Vagina (tissue), 2 donors: ENCODE results near the gene YOD1.

Experiments
- POLR2A ChIP-seq, 2 donors: fragments of 450-650 bp; IDR thresholded peaks; one replicate each; pipeline ENCODE4 v1.6.1; 2017; ENCODE audit warnings: antibody characterized with exemption in 2 of 2, mild to moderate bottlenecking in 2 of 2, moderate library complexity in 2 of 2
- POLR2AphosphoS5 ChIP-seq, 2 donors: sonication (generic); formaldehyde crosslinking; IDR thresholded peaks; one replicate each; pipeline ENCODE4 v1.9.0; 2017; ENCODE audit warnings: antibody characterized with exemption in 2 of 2, mild to moderate bottlenecking in 2 of 2, low read depth in 1 of 2; ENCODE audit not compliant: insufficient read depth in 1 of 2
- TF ChIP-seq, protein P1 (sequence below), 3 experiments: fragments of 450-650 bp in 2 of 3; fragments of 200-600 bp in 1 of 3; sonication (generic) in 1 of 3; IDR thresholded peaks; one replicate each; pipeline ENCODE4 v1.5.1; 2017 to 2019; ENCODE audit warnings: antibody characterized with exemption in 3 of 3, mild to moderate bottlenecking in 2 of 3, moderate library complexity in 2 of 3

DNA sequence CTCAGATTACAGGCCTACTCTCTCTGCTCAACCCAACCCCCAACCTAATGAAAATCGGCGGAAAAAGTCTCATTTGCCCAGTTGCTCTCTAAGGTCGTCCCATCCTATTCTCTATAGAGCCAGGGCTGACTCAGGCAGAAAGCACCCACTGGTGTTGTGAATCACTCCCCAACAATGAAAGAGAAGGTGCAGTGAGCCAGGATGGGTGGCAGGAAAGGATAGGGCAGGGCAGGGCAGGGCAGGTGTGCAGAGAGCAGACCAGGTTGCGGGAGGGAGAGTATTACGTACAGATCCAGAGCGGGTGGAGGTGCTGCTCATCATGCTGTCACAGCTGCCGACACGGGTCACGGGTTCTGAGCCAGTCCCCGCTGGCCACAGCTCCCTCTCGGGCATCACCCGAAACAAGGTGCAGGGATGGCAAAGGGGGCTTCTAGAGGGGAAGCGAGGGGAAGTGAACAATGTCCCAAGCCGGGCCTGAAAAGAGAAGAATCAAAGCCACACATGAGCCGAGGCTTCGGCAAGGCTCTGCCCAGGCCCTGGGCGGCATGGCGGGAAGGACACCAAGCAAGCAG, 23.7 kb downstream of the YOD1 start:
- TF ChIP-seq, protein P1, sequence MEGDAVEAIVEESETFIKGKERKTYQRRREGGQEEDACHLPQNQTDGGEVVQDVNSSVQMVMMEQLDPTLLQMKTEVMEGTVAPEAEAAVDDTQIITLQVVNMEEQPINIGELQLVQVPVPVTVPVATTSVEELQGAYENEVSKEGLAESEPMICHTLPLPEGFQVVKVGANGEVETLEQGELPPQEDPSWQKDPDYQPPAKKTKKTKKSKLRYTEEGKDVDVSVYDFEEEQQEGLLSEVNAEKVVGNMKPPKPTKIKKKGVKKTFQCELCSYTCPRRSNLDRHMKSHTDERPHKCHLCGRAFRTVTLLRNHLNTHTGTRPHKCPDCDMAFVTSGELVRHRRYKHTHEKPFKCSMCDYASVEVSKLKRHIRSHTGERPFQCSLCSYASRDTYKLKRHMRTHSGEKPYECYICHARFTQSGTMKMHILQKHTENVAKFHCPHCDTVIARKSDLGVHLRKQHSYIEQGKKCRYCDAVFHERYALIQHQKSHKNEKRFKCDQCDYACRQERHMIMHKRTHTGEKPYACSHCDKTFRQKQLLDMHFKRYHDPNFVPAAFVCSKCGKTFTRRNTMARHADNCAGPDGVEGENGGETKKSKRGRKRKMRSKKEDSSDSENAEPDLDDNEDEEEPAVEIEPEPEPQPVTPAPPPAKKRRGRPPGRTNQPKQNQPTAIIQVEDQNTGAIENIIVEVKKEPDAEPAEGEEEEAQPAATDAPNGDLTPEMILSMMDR (IDR thresholded peaks at IDR 0.05): no peak
- TF ChIP-seq POLR2A (IDR thresholded peaks at IDR 0.05) (no peak), POLR2AphosphoS5 (IDR thresholded peaks at IDR 0.05; ENCODE audit: insufficient read depth in 1 of 2, low read depth in 1 of 2) (peak; percentile 10 to 49)
